Endothelial cell of umbilical vein (primary cell): ENCODE results near the gene PCDH19.

Experiments used
- EZH2 ChIP-seq: IDR thresholded peaks from 2 replicates; pipeline ENCODE4 v1.6.1; 2012; ENCODE audit warnings: borderline replicate concordance, low read depth, mild to moderate bottlenecking, moderate library complexity, low read length, inconsistent platforms; ENCODE audit not compliant: severe bottlenecking
- POLR2A ChIP-seq: IDR thresholded peaks from 2 replicates; pipeline ENCODE4 v1.6.1; 2012; ENCODE audit warnings: low read depth, mild to moderate bottlenecking, control low read depth, low read length
- TF ChIP-seq, protein P1 (sequence below), 2 donors: IDR thresholded peaks; 1 replicate in 1 of 2; 2 replicates in 1 of 2; pipeline ENCODE4 v1.5.1; 2011; ENCODE audit warnings: low read length in 2 of 2, mild to moderate bottlenecking in 2 of 2, moderate library complexity in 2 of 2, control low read depth in 1 of 2, inconsistent platforms in 1 of 2, low read depth in 1 of 2; ENCODE audit not compliant: insufficient read depth in 1 of 2; ENCODE audit errors: extremely low read depth in 1 of 2

- TF ChIP-seq EZH2 (no peak), POLR2A (no peak)
- TF ChIP-seq, protein P1, sequence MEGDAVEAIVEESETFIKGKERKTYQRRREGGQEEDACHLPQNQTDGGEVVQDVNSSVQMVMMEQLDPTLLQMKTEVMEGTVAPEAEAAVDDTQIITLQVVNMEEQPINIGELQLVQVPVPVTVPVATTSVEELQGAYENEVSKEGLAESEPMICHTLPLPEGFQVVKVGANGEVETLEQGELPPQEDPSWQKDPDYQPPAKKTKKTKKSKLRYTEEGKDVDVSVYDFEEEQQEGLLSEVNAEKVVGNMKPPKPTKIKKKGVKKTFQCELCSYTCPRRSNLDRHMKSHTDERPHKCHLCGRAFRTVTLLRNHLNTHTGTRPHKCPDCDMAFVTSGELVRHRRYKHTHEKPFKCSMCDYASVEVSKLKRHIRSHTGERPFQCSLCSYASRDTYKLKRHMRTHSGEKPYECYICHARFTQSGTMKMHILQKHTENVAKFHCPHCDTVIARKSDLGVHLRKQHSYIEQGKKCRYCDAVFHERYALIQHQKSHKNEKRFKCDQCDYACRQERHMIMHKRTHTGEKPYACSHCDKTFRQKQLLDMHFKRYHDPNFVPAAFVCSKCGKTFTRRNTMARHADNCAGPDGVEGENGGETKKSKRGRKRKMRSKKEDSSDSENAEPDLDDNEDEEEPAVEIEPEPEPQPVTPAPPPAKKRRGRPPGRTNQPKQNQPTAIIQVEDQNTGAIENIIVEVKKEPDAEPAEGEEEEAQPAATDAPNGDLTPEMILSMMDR (IDR thresholded peaks at IDR 0.05; ENCODE audit: extremely low read depth in 1 of 2, insufficient read depth in 1 of 2, low read depth in 1 of 2, low read length in 2 of 2), result no peak
These were observed 53.6 kb downstream of the PCDH19 start for GRCh38 chrX:100356351-100356896.
